Karpas-422 (cell line): Measurements from ENCODE around the gene DHX34. TPM values are rescaled to one million over a fixed set of nuclear protein-coding genes. Genes with fewer than 3 reads are reported as not detected.

Experiments used
- DNase-seq: peaks from one replicate; pipeline ENCODE4 v3.0.0-alpha.2; 2015
- H2AFZ ChIP-seq: fragments of 200-600 bp; sonication (generic); 2 replicates; pipeline ENCODE4 v1.6.1; 2014; ENCODE audit warnings: antibody characterized with exemption, low read length, mixed read lengths
- H3K27ac ChIP-seq: fragments of 200-600 bp; sonication (generic); 2 replicates; pipeline ENCODE4 v1.5.1; 2014; ENCODE audit warnings: mild to moderate bottlenecking, low read length, moderate library complexity
- H3K27me3 ChIP-seq: fragments of 200-600 bp; sonication (generic); 2 replicates; pipeline ENCODE4 v1.6.1; 2014; ENCODE audit warnings: low read length, mixed read lengths
- H3K36me3 ChIP-seq: fragments of 200-600 bp; sonication (generic); 2 replicates; pipeline ENCODE4 v1.6.1; 2014; ENCODE audit warnings: low read length, mixed read lengths; ENCODE audit not compliant: insufficient read depth
- H3K4me1 ChIP-seq: fragments of 200-600 bp; sonication (generic); 2 replicates; pipeline ENCODE4 v1.6.1; 2014; ENCODE audit warnings: mild to moderate bottlenecking, low read length, mixed read lengths
- H3K4me2 ChIP-seq: fragments of 200-600 bp; sonication (generic); 2 replicates; pipeline ENCODE4 v1.6.1; 2014; ENCODE audit warnings: low read length, low read depth, mild to moderate bottlenecking; ENCODE audit not compliant: poor library complexity, severe bottlenecking
- H3K4me3 ChIP-seq: fragments of 200-600 bp; sonication (generic); 2 replicates; pipeline ENCODE4 v1.5.1; 2014; ENCODE audit warnings: mild to moderate bottlenecking, antibody characterized with exemption, low read length, mixed read lengths
- H3K79me2 ChIP-seq: fragments of 200-600 bp; sonication (generic); 2 replicates; pipeline ENCODE4 v1.6.1; 2014; ENCODE audit warnings: mild to moderate bottlenecking, low read length, mixed read lengths
- H3K9ac ChIP-seq: fragments of 200-600 bp; sonication (generic); 2 replicates; pipeline ENCODE4 v1.6.0; 2014; ENCODE audit warnings: low read length
- H3K9me2 ChIP-seq: fragments of 200-600 bp; sonication (generic), shearing (Covaris generic); replicated peaks from 2 replicates; pipeline ENCODE4 v1.6.0; 2014; ENCODE audit warnings: mild to moderate bottlenecking, low read length, moderate library complexity; ENCODE audit not compliant: insufficient read depth
- H3K9me3 ChIP-seq: fragments of 300-700, 200-600 bp; sonication (generic); 2 replicates; pipeline ENCODE4 v1.6.1; 2014; ENCODE audit warnings: low read length, mixed read lengths
- H4K20me1 ChIP-seq: fragments of 200-600 bp; sonication (generic); 2 replicates; pipeline ENCODE4 v1.6.1; 2014; ENCODE audit warnings: mild to moderate bottlenecking, antibody characterized with exemption, low read length, low read depth; ENCODE audit not compliant: insufficient read depth
- total RNA-seq: library from RNA; depleted of rRNA; stranded (reverse); fragments of >200 nt; shearing (Covaris generic); gene quantifications from 2 replicates; pipeline ENCODE4 v1.2.3, GENCODE V29; 2014; ENCODE audit warnings: low replicate concordance

The DHX34 gene
- total RNA-seq, 1 experiment from 2014 or later, result 17.4 TPM

DNA sequence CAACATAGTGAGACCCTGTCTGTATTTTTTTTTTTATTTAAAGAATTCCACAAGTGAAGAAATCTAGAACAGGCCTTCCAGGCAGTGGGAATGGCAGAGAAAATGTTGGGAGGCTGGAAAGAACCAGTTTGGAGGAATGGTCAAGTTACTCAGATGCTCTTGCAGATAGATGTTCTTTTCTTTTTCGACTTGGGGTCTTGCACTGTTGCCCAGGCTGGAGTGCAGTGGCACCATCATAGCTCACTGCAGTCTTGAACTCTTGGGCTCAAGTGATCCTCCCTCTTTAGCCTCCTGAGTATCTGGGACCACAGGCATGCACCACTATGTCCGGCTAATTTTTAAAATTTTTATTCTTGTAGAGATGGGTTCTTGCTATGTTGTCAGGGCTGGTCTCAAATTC, 38.8 kb upstream of the DHX34 start:
- Histone ChIP-seq H3K4me2 (no peak overlapping the region), H3K4me1 (peaks cover 15% of the 10 kb centered on the region)

DNA sequence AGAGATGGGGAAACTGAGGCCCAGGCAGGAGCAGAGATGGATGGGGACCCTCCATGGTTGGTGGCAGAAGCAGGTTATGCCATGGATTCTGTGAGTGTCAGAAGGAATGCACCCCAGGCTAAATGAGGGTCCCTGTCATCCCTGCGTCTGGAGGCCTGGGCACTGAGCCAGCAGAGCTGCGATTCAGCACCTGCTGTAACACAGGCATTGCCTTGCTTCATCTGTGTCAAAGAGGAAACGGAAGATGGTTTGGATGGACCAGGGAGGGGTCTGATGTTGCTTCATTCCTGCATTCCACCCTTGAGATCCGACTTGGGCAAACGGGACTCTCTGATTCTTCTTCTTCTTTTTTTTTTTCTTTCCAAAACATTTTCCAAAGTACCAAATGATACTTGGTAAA, 38.3 kb upstream of the DHX34 start:
- no peak overlapping the region for H3K9ac ChIP-seq
- H2AFZ ChIP-seq, result no peak overlapping the region
- no peaks in the 10 kb centered on the region for H4K20me1 ChIP-seq
- no peak overlapping the region for H3K27ac ChIP-seq
- H3K4me3 ChIP-seq, result no peak overlapping the region
- H3K79me2 ChIP-seq, result no peaks in the 10 kb centered on the region
- H3K4me2 ChIP-seq, result no peak overlapping the region
- H3K27me3 ChIP-seq, result no peaks in the 10 kb centered on the region
- no peaks in the 10 kb centered on the region for H3K36me3 ChIP-seq
- DNase-seq, result no peak
- no peaks in the 10 kb centered on the region for H3K9me2 ChIP-seq
- no peaks in the 10 kb centered on the region for H3K9me3 ChIP-seq
- peaks cover 18% of the 10 kb centered on the region for H3K4me1 ChIP-seq

More for the DNA sequence above, 38.8 kb upstream of the DHX34 start:
- H4K20me1 ChIP-seq, result no peaks in the 10 kb centered on the region
- DNase-seq, result no peak
- H2AFZ ChIP-seq, result no peak overlapping the region
- no peaks in the 10 kb centered on the region for H3K9me2 ChIP-seq
- H3K4me3 ChIP-seq, result no peak overlapping the region
- no peaks in the 10 kb centered on the region for H3K27me3 ChIP-seq
- H3K27ac ChIP-seq, result no peak overlapping the region
- H3K9ac ChIP-seq, result no peak overlapping the region
- no peaks in the 10 kb centered on the region for H3K79me2 ChIP-seq
- H3K36me3 ChIP-seq, result no peaks in the 10 kb centered on the region
- no peaks in the 10 kb centered on the region for H3K9me3 ChIP-seq

- H3K9ac ChIP-seq, result no peak overlapping the region
- peaks cover 18% of the 10 kb centered on the region for H3K4me1 ChIP-seq
- no peak overlapping the region for H3K27ac ChIP-seq
- no peak overlapping the region for H3K4me3 ChIP-seq
- no peaks in the 10 kb centered on the region for H3K27me3 ChIP-seq
- no peaks in the 10 kb centered on the region for H4K20me1 ChIP-seq
- H3K36me3 ChIP-seq, result no peaks in the 10 kb centered on the region
- no peaks in the 10 kb centered on the region for H3K79me2 ChIP-seq
- no peaks in the 10 kb centered on the region for H3K9me2 ChIP-seq
- no peak overlapping the region for H3K4me2 ChIP-seq
- no peak overlapping the region for H2AFZ ChIP-seq
- no peak for DNase-seq
- H3K9me3 ChIP-seq, result no peaks in the 10 kb centered on the region
Observed at GRCh38 chr19:47312366-47313006, 36.6 kb upstream of the DHX34 start.

DNA sequence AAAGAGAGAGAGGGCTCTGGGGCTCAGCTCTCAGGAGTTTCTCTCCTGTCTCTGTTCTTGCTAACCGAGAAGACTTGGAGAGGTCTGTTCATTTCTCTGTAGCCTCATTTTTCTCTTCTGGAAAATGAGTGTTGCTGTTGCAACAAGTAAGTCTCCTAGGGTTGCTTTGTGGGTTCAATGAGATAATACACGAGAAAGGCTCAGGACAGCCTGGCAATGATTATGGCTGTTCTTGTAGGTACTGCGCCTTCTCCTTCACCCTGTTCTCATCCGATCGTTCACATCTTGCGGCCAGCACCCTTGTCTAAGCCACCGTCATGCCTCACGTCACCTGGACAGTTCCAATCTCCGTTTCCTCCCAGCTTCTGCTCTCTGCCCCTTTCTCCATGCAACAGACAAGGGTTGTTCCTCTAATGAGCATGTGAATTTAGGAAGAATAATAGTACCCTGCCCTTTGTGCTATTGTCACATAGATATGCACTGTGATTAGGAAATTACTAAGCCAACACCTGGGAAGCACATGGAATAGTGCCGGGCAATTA, 35.3 kb upstream of the DHX34 start:
- no peak for DNase-seq
- peaks cover 17% of the 10 kb centered on the region for H3K4me1 ChIP-seq
- no peaks in the 10 kb centered on the region for H3K27me3 ChIP-seq
- H3K4me2 ChIP-seq, result no peak overlapping the region
- H4K20me1 ChIP-seq, result no peaks in the 10 kb centered on the region
- H3K4me3 ChIP-seq, result no peak overlapping the region
- H3K27ac ChIP-seq, result no peak overlapping the region
- no peak overlapping the region for H2AFZ ChIP-seq
- no peaks in the 10 kb centered on the region for H3K9me3 ChIP-seq
- no peak overlapping the region for H3K9ac ChIP-seq
- no peaks in the 10 kb centered on the region for H3K79me2 ChIP-seq
- H3K9me2 ChIP-seq, result no peaks in the 10 kb centered on the region
- H3K36me3 ChIP-seq, result no peaks in the 10 kb centered on the region

DNA sequence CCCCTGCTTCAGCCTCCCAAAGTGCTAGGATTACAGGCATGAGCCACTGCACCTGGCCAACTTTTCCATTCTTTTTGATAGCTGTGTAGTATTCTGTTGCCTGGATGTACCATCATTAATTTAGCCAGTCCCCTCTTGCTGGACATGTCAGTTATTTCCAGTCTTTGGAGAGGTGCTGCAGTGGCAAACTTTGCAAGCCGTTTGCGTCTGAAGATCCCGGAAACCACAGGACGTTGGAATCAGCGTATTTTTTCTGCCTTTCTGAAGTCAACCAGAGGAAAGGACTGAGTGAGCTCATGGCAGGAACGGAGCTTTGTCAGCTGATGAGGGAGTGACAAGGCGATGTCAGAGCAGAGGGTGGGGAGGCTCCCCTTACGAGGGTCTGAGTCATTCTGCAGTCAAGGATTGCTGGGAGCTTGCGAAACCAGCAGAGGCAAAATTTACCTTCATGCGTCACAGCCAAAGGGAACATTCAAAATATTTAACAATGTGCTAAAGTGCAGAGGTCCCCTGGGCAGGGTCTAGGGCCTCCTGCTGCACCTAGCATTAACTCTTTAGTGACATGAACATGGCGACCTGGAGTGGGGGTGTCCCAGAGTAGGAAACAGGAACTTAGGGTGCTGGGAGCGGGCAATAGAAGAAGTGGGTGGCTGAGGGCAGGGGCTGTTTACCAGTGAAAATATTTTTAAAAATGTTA, 33.8 kb upstream of the DHX34 start:
- Histone ChIP-seq H3K9me3 (no peaks in the 10 kb centered on the region), H2AFZ (no peak overlapping the region), H3K4me3 (no peak overlapping the region), H3K4me1 (peaks cover 5% of the 10 kb centered on the region), H3K27ac (no peak overlapping the region), H3K79me2 (no peaks in the 10 kb centered on the region), H3K27me3 (no peaks in the 10 kb centered on the region), H3K36me3 (no peaks in the 10 kb centered on the region), H4K20me1 (no peaks in the 10 kb centered on the region), H3K9ac (no peak overlapping the region), H3K9me2 (no peaks in the 10 kb centered on the region), H3K4me2 (no peak overlapping the region)
- peak; percentile 66 for DNase-seq

- Histone ChIP-seq H3K4me3 (no peak overlapping the region), H3K27me3 (no peaks in the 10 kb centered on the region), H3K9ac (no peak overlapping the region), H4K20me1 (no peaks in the 10 kb centered on the region), H3K4me1 (peaks cover 5% of the 10 kb centered on the region), H3K4me2 (no peak overlapping the region), H3K9me3 (no peaks in the 10 kb centered on the region), H3K79me2 (no peaks in the 10 kb centered on the region), H3K27ac (no peak overlapping the region), H3K36me3 (no peaks in the 10 kb centered on the region), H2AFZ (no peak overlapping the region), H3K9me2 (no peaks in the 10 kb centered on the region)
- DNase-seq, result no peak
Observed at GRCh38 chr19:47316513-47316912, 32.6 kb upstream of the DHX34 start.

DNA sequence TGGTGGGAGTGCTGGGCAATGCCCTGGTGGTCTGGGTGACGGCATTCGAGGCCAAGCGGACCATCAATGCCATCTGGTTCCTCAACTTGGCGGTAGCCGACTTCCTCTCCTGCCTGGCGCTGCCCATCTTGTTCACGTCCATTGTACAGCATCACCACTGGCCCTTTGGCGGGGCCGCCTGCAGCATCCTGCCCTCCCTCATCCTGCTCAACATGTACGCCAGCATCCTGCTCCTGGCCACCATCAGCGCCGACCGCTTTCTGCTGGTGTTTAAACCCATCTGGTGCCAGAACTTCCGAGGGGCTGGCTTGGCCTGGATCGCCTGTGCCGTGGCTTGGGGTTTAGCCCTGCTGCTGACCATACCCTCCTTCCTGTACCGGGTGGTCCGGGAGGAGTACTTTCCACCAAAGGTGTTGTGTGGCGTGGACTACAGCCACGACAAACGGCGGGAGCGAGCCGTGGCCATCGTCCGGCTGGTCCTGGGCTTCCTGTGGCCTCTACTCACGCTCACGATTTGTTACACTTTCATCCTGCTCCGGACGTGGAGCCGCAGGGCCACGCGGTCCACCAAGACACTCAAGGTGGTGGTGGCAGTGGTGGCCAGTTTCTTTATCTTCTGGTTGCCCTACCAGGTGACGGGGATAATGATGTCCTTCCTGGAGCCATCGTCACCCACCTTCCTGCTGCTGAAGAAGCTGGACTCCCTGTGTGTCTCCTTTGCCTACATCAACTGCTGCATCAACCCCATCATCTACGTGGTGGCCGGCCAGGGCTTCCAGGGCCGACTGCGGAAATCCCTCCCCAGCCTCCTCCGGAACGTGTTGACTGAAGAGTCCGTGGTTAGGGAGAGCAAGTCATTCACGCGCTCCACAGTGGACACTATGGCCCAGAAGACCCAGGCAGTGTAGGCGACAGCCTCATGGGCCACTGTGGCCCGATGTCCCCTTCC, 28.9 kb upstream of the DHX34 start:
- H3K9ac ChIP-seq, result no peak overlapping the region
- H3K4me3 ChIP-seq, result no peak overlapping the region
- H3K9me2 ChIP-seq, result no peaks in the 10 kb centered on the region
- H3K4me2 ChIP-seq, result no peak overlapping the region
- no peaks in the 10 kb centered on the region for H4K20me1 ChIP-seq
- no peaks in the 10 kb centered on the region for H3K36me3 ChIP-seq
- H3K4me1 ChIP-seq, result peaks cover 5% of the 10 kb centered on the region
- H3K27me3 ChIP-seq, result no peaks in the 10 kb centered on the region
- no peaks in the 10 kb centered on the region for H3K9me3 ChIP-seq
- no peak overlapping the region for H2AFZ ChIP-seq
- no peak for DNase-seq
- no peaks in the 10 kb centered on the region for H3K79me2 ChIP-seq
- H3K27ac ChIP-seq, result no peak overlapping the region

DNA sequence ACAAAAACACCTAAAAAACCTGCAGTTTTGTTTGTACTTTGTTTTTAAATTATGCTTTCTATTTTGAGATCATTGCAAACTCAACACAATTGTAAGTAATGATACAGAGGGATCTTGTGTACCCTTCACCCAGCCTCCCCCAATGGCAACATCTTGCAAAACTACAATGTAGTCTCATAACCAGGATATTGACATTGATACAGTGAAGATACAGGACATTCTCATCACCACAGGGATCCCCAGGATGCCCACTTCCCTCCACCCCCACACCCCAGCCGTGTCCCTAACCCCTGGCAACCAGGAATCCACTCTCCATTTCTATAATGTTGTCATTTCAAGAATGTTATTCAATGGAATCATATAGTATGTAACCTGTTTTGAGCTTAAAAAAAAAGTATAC, 27.5 kb upstream of the DHX34 start:
- no peak for DNase-seq
- H3K4me3 ChIP-seq, result no peak overlapping the region
- no peak overlapping the region for H3K27ac ChIP-seq
- no peak overlapping the region for H3K9ac ChIP-seq
- no peaks in the 10 kb centered on the region for H3K27me3 ChIP-seq
- no peaks in the 10 kb centered on the region for H3K9me3 ChIP-seq
- no peak overlapping the region for H3K4me2 ChIP-seq
- H3K9me2 ChIP-seq, result no peaks in the 10 kb centered on the region
- no peaks in the 10 kb centered on the region for H3K79me2 ChIP-seq
- H3K4me1 ChIP-seq, result no peaks in the 10 kb centered on the region; the same call in 1 of the 2 replicates
- no peaks in the 10 kb centered on the region for H3K36me3 ChIP-seq
- no peak overlapping the region for H2AFZ ChIP-seq
- H4K20me1 ChIP-seq, result no peaks in the 10 kb centered on the region
